CD4-positive, alpha-beta T cell (primary cell): ENCODE data around the gene NFIA. TPM values are rescaled to one million over a fixed set of nuclear protein-coding genes. Genes with fewer than 3 reads are reported as not detected.

Experiments
- ATAC-seq: fragments of 200-7000 bp; cut with Tn5 transposase; one replicate; pipeline ENCODE4 v1.10.0; 2022; ENCODE audit warnings: mild to moderate bottlenecking; ENCODE audit not compliant: poor library complexity
- CTCF ChIA-PET: fragments of 350-600 bp; sonication (Branson Sonifier 250); formaldehyde crosslinking; loops from one replicate; lab custom pipeline; 2021; ENCODE audit warnings: antibody characterized with exemption, inconsistent platforms; lab: Charles Lee
- POLR2A ChIA-PET: fragments of 350-600 bp; sonication (Branson Sonifier 250); formaldehyde crosslinking; loops from one replicate; lab custom pipeline; 2021; ENCODE audit warnings: antibody characterized with exemption, inconsistent platforms; lab: Charles Lee
- DNase-seq, 14 experiments: peaks; one replicate each; pipeline ENCODE4 v3.0.0-alpha.2; 2013 to 2020; ENCODE audit warnings: mixed read lengths in 2 of 14
- H3K27ac ChIP-seq, 2 donors: one replicate each; pipeline versions ENCODE4 v1.5.1 to v1.7.0; 2013; ENCODE audit warnings: low read length in 2 of 2, low read depth in 1 of 2, mild to moderate bottlenecking in 1 of 2
- H3K27me3 ChIP-seq, 2 experiments: 1 replicate in 1 of 2; 2 replicates in 1 of 2; pipeline versions ENCODE4 v1.6.1 to v1.7.0; 2013; ENCODE audit warnings: low read length in 2 of 2, control low read depth in 1 of 2, mild to moderate bottlenecking in 1 of 2, moderate library complexity in 1 of 2; ENCODE audit not compliant: insufficient read depth in 2 of 2, control insufficient read depth in 1 of 2
- H3K36me3 ChIP-seq: one replicate; pipeline ENCODE4 v1.6.1; 2013; ENCODE audit warnings: low read length, control low read depth; ENCODE audit not compliant: insufficient read depth
- H3K4me1 ChIP-seq: one replicate; pipeline ENCODE4 v1.6.1; 2013; ENCODE audit warnings: low read length, control low read depth; ENCODE audit not compliant: insufficient read depth
- H3K4me3 ChIP-seq: one replicate; pipeline ENCODE4 v1.5.1; 2013; ENCODE audit warnings: mild to moderate bottlenecking, low read length, moderate library complexity
- H3K9me3 ChIP-seq, 2 experiments: 1 replicate in 1 of 2; 2 replicates in 1 of 2; pipeline versions ENCODE4 v1.6.1 to v1.7.0; 2013; ENCODE audit warnings: low read length in 2 of 2, mild to moderate bottlenecking in 2 of 2, control low read depth in 1 of 2, moderate library complexity in 1 of 2; ENCODE audit not compliant: control insufficient read depth in 1 of 2, insufficient read depth in 1 of 2
- H3K27ac Mint-ChIP-seq: one replicate; pipeline ENCODE4 v1.8.0; 2020; ENCODE audit warnings: mixed read lengths
- H3K27me3 Mint-ChIP-seq: one replicate; pipeline ENCODE4 v1.8.0; 2021; ENCODE audit warnings: mixed read lengths
- H3K36me3 Mint-ChIP-seq: one replicate; pipeline ENCODE4 v1.8.0; 2021; ENCODE audit warnings: low read depth, mixed read lengths
- H3K4me1 Mint-ChIP-seq: one replicate; pipeline ENCODE4 v1.8.0; 2021; ENCODE audit warnings: low read depth, mixed read lengths
- H3K4me3 Mint-ChIP-seq: one replicate; pipeline ENCODE4 v1.8.0; 2020; ENCODE audit warnings: mild to moderate bottlenecking, mixed read lengths
- H3K9me3 Mint-ChIP-seq: one replicate; pipeline ENCODE4 v1.8.0; 2020; ENCODE audit warnings: mixed read lengths
- CTCF ChIP-seq: fragments of 200-600 bp; IDR thresholded peaks from one replicate; pipeline ENCODE4 v1.8.0; 2022; ENCODE audit warnings: antibody characterized with exemption, mild to moderate bottlenecking
- intact Hi-C, 2 experiments: fragments of 100-400 bp; cut with DNase I in 1 of 2; cut with micrococcal nuclease in 1 of 2; formaldehyde crosslinking; loops; one replicate each; pipeline versions ENCODE4 v1.15.1 to v1.9.0; 2023 to 2025; cut with DNase I, micrococcal nuclease
- total RNA-seq, 174 experiments: library from RNA in 2 of 174; stranded (reverse) in 2 of 174; gene quantifications; one replicate each; pipeline ENCODE4 v1.2.3 and lab custom pipeline; 2021 to 2026

NFIA gene
- total RNA-seq, 2 experiments from 2014 or later: 4.8 to 5.9 TPM

- H3K36me3 ChIP-seq: no peaks in the 10 kb centered on the region
- no peak overlapping the region for H3K4me3 ChIP-seq
- peaks cover 12% of the 10 kb centered on the region for H3K27me3 Mint-ChIP-seq
- peaks cover 2 to 7% of the 10 kb centered on the region in 2 experiments for H3K27me3 ChIP-seq
- ChIA-PET POLR2A (no interaction called here), CTCF (no interaction called here)
- H3K4me1 Mint-ChIP-seq: no peaks in the 10 kb centered on the region
- no peaks in the 10 kb centered on the region for H3K36me3 Mint-ChIP-seq
- DNase-seq (no peak), ATAC-seq (no peak)
- no peaks in the 10 kb centered on the region for H3K9me3 Mint-ChIP-seq
- H3K27ac ChIP-seq: no peak overlapping the region
- no peaks in the 10 kb centered on the region for H3K9me3 ChIP-seq
- H3K4me1 ChIP-seq: no peaks in the 10 kb centered on the region
- H3K27ac Mint-ChIP-seq: no peak overlapping the region
- no peak for TF ChIP-seq CTCF
- intact Hi-C loops: no loop called here
- H3K4me3 Mint-ChIP-seq: no peak overlapping the region
Measured at GRCh38 chr1:61482170-61482734, 399.9 kb downstream of the NFIA start.

GRCh38 chr1:61486783-61487536 is 404.6 kb downstream of the NFIA start:
- H3K4me1 Mint-ChIP-seq: no peaks in the 10 kb centered on the region
- H3K27ac ChIP-seq: no peak overlapping the region
- DNase-seq (no peak), ATAC-seq (no peak)
- CTCF ChIA-PET: no interaction called here
- H3K4me3 ChIP-seq: no peak overlapping the region
- no peak overlapping the region for H3K27ac Mint-ChIP-seq
- H3K36me3 Mint-ChIP-seq: no peaks in the 10 kb centered on the region
- H3K9me3 ChIP-seq: no peaks in the 10 kb centered on the region
- no peaks in the 10 kb centered on the region for H3K4me1 ChIP-seq
- H3K4me3 Mint-ChIP-seq: no peak overlapping the region
- H3K27me3 Mint-ChIP-seq: no peaks in the 10 kb centered on the region
- intact Hi-C loops: no loop called here
- no peaks in the 10 kb centered on the region for H3K36me3 ChIP-seq
- POLR2A ChIA-PET: no interaction called here
- H3K9me3 Mint-ChIP-seq: no peaks in the 10 kb centered on the region
- TF ChIP-seq CTCF: no peak
- peaks cover 0 to 5% of the 10 kb centered on the region in 2 experiments for H3K27me3 ChIP-seq

GRCh38 chr1:61487801-61488200 is 405.4 kb downstream of the NFIA start:
- CTCF ChIA-PET: no interaction called here

More at GRCh38 chr1:61487801-61488200, 405.4 kb downstream of the NFIA start:
- POLR2A ChIA-PET: no interaction called here
- Mint-ChIP-seq H3K27ac (no peak overlapping the region), H3K9me3 (no peaks in the 10 kb centered on the region), H3K27me3 (no peaks in the 10 kb centered on the region), H3K4me1 (no peaks in the 10 kb centered on the region), H3K4me3 (no peak overlapping the region), H3K36me3 (no peaks in the 10 kb centered on the region)
- no peak overlapping the region for H3K4me3 ChIP-seq
- DNase-seq (no peak), ATAC-seq (no peak)
- H3K27ac ChIP-seq: no peak overlapping the region
- no peaks in the 10 kb centered on the region for H3K4me1 ChIP-seq
- no peak for TF ChIP-seq CTCF
- no peaks in the 10 kb centered on the region for H3K36me3 ChIP-seq
- no peaks in the 10 kb centered on the region for H3K9me3 ChIP-seq
- intact Hi-C loops: no loop called here
- H3K27me3 ChIP-seq: no peaks in the 10 kb centered on the region
